Ascending aorta (tissue), 2 donors: ENCODE data around the gene SLC38A9. TPM values are rescaled to one million over a fixed set of nuclear protein-coding genes. Genes with fewer than 3 reads are reported as not detected.

ENCODE experiments used
- DNase-seq, 2 donors: peaks; one replicate each; pipeline ENCODE4 v3.0.0-alpha.2; 2019; ENCODE audit warnings: low spot score in 2 of 2
- H3K27ac ChIP-seq, 2 donors: fragments of 200-600 bp; sonication (generic); one replicate each; pipeline ENCODE4 v1.5.1; 2016 to 2017; ENCODE audit warnings: mild to moderate bottlenecking in 1 of 2
- H3K27me3 ChIP-seq: fragments of 200-600 bp; sonication (generic); one replicate; pipeline ENCODE4 v1.5.1; 2017
- H3K36me3 ChIP-seq, 2 donors: fragments of 200-600 bp; sonication (generic); one replicate each; pipeline ENCODE4 v1.5.1; 2016
- H3K4me1 ChIP-seq, 2 donors: fragments of 200-600 bp; sonication (generic); one replicate each; pipeline ENCODE4 v1.5.1; 2016 to 2017; ENCODE audit warnings: mild to moderate bottlenecking in 1 of 2
- H3K4me3 ChIP-seq, 2 donors: fragments of 200-600 bp; sonication (generic); one replicate each; pipeline ENCODE4 v1.5.1; 2016 to 2017; ENCODE audit warnings: mild to moderate bottlenecking in 1 of 2
- H3K9me3 ChIP-seq, 2 donors: fragments of 200-600 bp; sonication (generic); one replicate each; pipeline ENCODE4 v1.5.1; 2016
- intact Hi-C: fragments of 100-400 bp; cut with DNase I; formaldehyde crosslinking; loops from one replicate; pipeline ENCODE4 v1.15.1; 2023
- total RNA-seq: library from RNA; depleted of rRNA; stranded (reverse); fragments of >200 nt; gene quantifications from one replicate; pipeline ENCODE4 v1.1.0, GENCODE V29; 2016
- TF ChIP-seq, protein P1 (sequence below), 3 experiments: fragments of 200-600 bp in 2 of 3; fragments of 450-650 bp in 1 of 3; sonication (generic) in 2 of 3; IDR thresholded peaks; one replicate each; pipeline ENCODE4 v1.5.1; 2016 to 2019; ENCODE audit warnings: antibody characterized with exemption in 3 of 3, mild to moderate bottlenecking in 1 of 3, moderate library complexity in 1 of 3

The SLC38A9 gene
- total RNA-seq, 1 donor from 2014 or later = 1.8 TPM

DNA sequence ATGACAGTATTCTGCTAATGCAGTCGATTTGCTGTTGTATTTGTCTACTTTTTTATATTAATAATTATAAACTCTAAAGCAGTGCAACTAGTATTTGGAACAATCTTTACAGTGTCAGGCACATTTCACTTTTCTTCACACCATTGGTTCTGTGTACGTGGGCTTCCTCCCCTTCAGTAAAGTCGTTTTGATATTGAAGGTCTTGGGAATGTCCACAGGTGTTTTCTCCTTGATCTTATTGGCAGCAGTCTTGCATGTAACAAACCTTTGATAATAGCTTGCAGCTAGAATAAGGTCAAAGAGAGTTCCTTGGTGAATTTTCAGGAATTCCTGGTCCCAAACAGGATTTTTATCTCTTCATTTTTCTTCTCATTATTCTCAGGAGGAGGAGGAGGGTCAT, 37.9 kb upstream of the SLC38A9 start:
- no peaks in the 10 kb centered on the region for H3K4me1 ChIP-seq
- H3K27me3 ChIP-seq = no peaks in the 10 kb centered on the region
- intact Hi-C loops = no loop called here
- H3K9me3 ChIP-seq = no peaks in the 10 kb centered on the region
- TF ChIP-seq, protein P1, sequence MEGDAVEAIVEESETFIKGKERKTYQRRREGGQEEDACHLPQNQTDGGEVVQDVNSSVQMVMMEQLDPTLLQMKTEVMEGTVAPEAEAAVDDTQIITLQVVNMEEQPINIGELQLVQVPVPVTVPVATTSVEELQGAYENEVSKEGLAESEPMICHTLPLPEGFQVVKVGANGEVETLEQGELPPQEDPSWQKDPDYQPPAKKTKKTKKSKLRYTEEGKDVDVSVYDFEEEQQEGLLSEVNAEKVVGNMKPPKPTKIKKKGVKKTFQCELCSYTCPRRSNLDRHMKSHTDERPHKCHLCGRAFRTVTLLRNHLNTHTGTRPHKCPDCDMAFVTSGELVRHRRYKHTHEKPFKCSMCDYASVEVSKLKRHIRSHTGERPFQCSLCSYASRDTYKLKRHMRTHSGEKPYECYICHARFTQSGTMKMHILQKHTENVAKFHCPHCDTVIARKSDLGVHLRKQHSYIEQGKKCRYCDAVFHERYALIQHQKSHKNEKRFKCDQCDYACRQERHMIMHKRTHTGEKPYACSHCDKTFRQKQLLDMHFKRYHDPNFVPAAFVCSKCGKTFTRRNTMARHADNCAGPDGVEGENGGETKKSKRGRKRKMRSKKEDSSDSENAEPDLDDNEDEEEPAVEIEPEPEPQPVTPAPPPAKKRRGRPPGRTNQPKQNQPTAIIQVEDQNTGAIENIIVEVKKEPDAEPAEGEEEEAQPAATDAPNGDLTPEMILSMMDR (IDR thresholded peaks at IDR 0.05) = no peak
- no peak overlapping the region for H3K27ac ChIP-seq
- DNase-seq = no peak
- H3K36me3 ChIP-seq = no peaks in the 10 kb centered on the region
- no peak overlapping the region for H3K4me3 ChIP-seq

DNA sequence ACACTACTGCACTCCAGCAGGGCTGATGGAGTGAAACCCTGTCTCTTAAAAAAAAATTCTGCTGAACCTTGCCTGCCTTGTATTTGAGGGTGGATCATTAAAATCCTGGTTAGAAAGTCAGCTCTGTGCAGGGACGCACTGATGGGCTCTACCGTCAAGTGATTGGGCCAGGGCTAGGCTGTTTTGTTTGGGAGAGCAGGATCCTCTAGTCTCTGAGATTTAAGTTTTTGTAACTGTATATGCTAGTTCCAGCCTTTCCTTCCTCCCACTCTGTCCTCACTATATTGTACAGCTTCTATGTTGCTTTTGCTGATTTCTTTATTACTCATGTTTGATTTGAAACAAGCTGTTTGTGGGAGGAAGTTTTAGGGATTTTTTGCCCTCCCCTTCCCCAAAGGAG, 37.3 kb upstream of the SLC38A9 start:
- no peaks in the 10 kb centered on the region for H3K27me3 ChIP-seq
- DNase-seq = no peak
- TF ChIP-seq, protein P1 (IDR thresholded peaks at IDR 0.05) = no peak
- no peaks in the 10 kb centered on the region for H3K36me3 ChIP-seq
- intact Hi-C loops = no loop called here
- no peak overlapping the region for H3K4me3 ChIP-seq
- no peaks in the 10 kb centered on the region for H3K4me1 ChIP-seq
- H3K27ac ChIP-seq = no peak overlapping the region
- H3K9me3 ChIP-seq = no peaks in the 10 kb centered on the region

DNA sequence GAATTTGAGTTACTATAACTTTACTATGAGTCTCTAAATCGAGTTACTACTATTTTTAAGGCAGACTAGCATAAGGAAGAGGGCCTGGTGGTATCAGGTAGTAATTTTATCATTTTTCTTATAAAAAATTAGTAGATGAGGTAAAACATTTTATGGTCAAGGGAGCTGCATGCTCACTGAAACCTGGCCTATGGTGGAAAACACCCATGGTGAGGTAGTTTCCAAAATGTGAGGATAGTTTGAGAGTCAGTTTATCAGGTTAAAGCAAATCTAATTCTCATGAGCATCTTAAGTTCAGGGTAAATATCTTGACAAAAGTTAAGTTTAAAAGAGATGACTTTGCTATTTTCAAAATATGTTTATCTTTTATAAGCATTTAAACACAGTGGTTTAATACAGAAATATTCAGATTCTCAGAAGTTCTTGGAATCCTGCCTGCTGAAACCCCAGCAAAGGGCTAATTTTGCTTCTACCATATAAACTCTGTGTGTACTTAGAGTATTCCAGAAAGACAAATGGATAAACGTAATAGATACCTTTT, 35.7 kb upstream of the SLC38A9 start:
- TF ChIP-seq, protein P1 (IDR thresholded peaks at IDR 0.05) = no peak
- Histone ChIP-seq H3K4me3 (no peak overlapping the region), H3K9me3 (no peaks in the 10 kb centered on the region), H3K36me3 (no peaks in the 10 kb centered on the region), H3K4me1 (no peaks in the 10 kb centered on the region), H3K27ac (no peak overlapping the region), H3K27me3 (no peaks in the 10 kb centered on the region)
- DNase-seq = no peak
- intact Hi-C loops = no loop called here

DNA sequence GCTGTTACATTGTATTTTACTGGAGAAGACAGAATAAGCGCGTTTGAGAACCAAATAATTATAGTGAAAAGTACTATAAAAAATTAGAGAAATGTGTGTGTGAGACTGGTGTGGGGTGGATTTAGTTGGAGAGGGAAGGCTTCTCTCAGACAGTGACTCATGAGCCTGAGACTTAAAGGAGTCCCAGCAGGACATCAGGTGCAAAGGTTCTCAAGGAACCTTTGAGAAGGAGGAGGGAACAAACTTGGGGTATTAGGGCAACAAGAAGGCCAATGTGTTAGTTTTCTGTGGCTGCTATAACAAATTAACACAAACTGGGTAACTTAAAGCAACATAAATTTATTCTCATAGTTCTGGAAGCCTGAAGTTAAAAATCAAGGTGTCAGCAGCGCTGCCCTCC, 30.7 kb upstream of the SLC38A9 start:
- Histone ChIP-seq H3K27ac (no peak overlapping the region), H3K4me1 (no peaks in the 10 kb centered on the region), H3K9me3 (no peaks in the 10 kb centered on the region), H3K27me3 (no peaks in the 10 kb centered on the region), H3K36me3 (no peaks in the 10 kb centered on the region), H3K4me3 (no peak overlapping the region)
- no peak for DNase-seq
- intact Hi-C loops = no loop called here
- TF ChIP-seq, protein P1 (IDR thresholded peaks at IDR 0.05) = no peak

DNA sequence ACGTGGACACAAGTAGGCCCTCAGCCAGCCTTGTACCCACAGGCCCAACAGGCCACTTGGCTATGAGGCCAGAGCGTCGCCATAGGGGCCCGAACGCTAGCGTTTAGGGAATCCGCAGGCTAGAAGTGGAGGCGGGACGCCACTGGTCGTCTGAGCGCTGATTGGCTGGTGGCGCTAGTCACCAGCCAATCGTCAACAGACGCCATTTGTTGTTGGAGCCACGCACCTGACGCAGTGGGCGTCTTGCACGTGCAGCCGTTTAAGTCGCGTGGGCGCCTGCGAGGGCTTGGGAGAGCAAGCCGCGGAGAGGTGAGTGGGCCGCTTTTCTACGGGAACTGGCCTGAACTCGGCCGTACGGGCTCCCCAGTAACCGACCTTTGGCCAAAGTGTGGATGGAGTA, 25.7 kb upstream of the SLC38A9 start, which contains the start of gene DDX4:
TSS of gene DDX4 (plus strand) at position 269 of the 400 bp plus-strand sequence. CDS start 903 bp downstream, outside the sequence.
- no peaks in the 10 kb centered on the region for H3K4me1 ChIP-seq
- H3K27me3 ChIP-seq = no peaks in the 10 kb centered on the region
- H3K4me3 ChIP-seq = no peak within 1 kb of the TSS
- TF ChIP-seq, protein P1 (IDR thresholded peaks at IDR 0.05) = no peak
- intact Hi-C loops = no loop called here
- no peak within 1 kb of the TSS for H3K27ac ChIP-seq
- H3K36me3 ChIP-seq = no peaks in the 10 kb centered on the region
- DNase-seq = no peak
- no peaks in the 10 kb centered on the region for H3K9me3 ChIP-seq

DNA sequence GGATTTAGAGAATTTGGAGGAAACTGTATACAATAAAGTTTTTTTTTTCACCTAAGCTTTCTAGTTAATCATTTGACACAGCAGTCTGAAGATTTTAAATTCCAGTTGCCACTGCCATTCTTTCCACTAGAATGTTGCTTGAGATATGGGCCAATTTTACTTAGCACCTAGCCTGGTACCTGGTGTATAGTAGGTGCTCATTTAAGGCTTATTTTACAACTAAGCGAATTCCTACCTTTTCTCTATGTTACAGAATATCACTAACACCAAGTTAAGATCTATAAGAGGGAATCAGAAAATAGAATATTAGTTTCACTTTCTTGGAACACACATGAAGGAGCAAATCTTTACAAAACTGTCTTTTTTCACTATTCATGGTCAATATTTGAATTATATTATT, 22.5 kb upstream of the SLC38A9 start:
- Histone ChIP-seq H3K27ac (no peak overlapping the region), H3K36me3 (no peaks in the 10 kb centered on the region), H3K4me1 (no peaks in the 10 kb centered on the region), H3K4me3 (no peak overlapping the region), H3K9me3 (no peaks in the 10 kb centered on the region), H3K27me3 (no peaks in the 10 kb centered on the region)
- intact Hi-C loops = no loop called here
- no peak for DNase-seq
- TF ChIP-seq, protein P1 (IDR thresholded peaks at IDR 0.05) = no peak
